ENCODE results near the gene NR1H2.

GRCh38 chr19:50383852-50384684 lies 7.8 kb downstream of the NR1H2 start, which contains the start of gene POLD1:
- no peak for TF ChIP-seq CTCF (conservative IDR thresholded peaks at IDR 0.05)
- peak; percentile 41; the same call in 1 of the 2 replicates for TF ChIP-seq ZFX (IDR thresholded peaks at IDR 0.05)

Measured in C4-2B (cell line).